Measurements from ENCODE around the gene GKAP1. TPM values are rescaled to one million over a fixed set of nuclear protein-coding genes. Genes with fewer than 3 reads are reported as not detected.

Gene GKAP1
- total RNA-seq, 1 experiment from 2014 or later, result 6.1 TPM

DNA sequence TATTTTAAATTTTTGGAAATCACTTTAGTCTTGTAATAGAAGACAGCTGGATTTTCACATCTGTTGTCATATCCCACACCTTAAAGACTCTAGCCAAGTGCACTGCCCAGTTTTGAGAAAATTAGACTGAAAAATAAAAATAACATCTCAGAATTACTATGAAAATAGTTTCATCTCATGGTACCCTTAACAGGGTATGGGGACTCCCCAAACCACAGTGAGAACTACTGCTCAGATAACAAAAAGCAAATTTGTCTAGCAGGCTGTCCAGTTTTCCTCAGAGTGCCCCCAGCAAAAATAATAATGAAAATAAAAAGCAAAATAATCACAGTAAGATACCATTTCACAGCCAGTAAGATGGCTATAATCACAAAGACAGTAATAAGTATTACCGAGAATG lies 116.3 kb downstream of the GKAP1 start (continued):
- TF ChIP-seq NR1H2 (CRISPR knock-in tag; IDR thresholded peaks at IDR 0.05), result no peak
- no peak for TF ChIP-seq HMGA2 (CRISPR knock-in tag; IDR thresholded peaks at IDR 0.05)
- TF ChIP-seq, protein P1, sequence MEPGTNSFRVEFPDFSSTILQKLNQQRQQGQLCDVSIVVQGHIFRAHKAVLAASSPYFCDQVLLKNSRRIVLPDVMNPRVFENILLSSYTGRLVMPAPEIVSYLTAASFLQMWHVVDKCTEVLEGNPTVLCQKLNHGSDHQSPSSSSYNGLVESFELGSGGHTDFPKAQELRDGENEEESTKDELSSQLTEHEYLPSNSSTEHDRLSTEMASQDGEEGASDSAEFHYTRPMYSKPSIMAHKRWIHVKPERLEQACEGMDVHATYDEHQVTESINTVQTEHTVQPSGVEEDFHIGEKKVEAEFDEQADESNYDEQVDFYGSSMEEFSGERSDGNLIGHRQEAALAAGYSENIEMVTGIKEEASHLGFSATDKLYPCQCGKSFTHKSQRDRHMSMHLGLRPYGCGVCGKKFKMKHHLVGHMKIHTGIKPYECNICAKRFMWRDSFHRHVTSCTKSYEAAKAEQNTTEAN (CRISPR knock-in tag; IDR thresholded peaks at IDR 0.05), result no peak
- TF ChIP-seq, protein P2, sequence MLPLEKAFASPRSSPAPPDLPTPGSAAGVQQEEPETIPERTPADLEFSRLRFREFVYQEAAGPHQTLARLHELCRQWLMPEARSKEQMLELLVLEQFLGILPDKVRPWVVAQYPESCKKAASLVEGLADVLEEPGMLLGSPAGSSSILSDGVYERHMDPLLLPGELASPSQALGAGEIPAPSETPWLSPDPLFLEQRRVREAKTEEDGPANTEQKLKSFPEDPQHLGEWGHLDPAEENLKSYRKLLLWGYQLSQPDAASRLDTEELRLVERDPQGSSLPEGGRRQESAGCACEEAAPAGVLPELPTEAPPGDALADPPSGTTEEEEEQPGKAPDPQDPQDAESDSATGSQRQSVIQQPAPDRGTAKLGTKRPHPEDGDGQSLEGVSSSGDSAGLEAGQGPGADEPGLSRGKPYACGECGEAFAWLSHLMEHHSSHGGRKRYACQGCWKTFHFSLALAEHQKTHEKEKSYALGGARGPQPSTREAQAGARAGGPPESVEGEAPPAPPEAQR (CRISPR knock-in tag; IDR thresholded peaks at IDR 0.05), result no peak
- TF ChIP-seq GABPB1 (CRISPR knock-in tag; IDR thresholded peaks at IDR 0.05), result no peak
- no peak for TF ChIP-seq ZBTB21 (CRISPR knock-in tag; IDR thresholded peaks at IDR 0.05; ENCODE audit: borderline replicate concordance)

DNA sequence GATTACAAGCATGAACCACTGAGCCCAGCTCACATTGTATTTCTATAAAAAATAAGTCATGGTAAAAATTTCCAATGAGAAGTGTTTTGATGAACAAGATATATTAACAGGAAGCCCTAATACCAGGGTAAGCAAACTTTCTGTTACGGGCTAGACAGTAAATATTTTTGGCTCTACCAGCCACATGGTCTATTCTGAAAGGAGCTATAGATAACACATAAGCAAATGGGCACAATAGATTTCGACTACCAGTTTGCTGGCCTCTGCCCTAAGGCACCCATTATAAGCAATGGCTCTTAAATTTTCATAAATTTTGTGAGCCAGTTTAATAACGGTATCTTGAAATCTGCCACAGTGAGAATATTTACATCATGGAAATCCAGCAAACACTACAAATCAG lies 118.0 kb downstream of the GKAP1 start:
- TF ChIP-seq ZBTB21 (CRISPR knock-in tag; IDR thresholded peaks at IDR 0.05; ENCODE audit: borderline replicate concordance) (no peak), SP1 (CRISPR knock-in tag; conservative IDR thresholded peaks at IDR 0.05) (no peak), ZNF121 (CRISPR knock-in tag; IDR thresholded peaks at IDR 0.05) (no peak), TP53 (CRISPR knock-in tag; IDR thresholded peaks at IDR 0.05) (no peak), ZNF263 (CRISPR knock-in tag; IDR thresholded peaks at IDR 0.05; ENCODE audit: low read depth) (no peak)
- TF ChIP-seq, protein P3, sequence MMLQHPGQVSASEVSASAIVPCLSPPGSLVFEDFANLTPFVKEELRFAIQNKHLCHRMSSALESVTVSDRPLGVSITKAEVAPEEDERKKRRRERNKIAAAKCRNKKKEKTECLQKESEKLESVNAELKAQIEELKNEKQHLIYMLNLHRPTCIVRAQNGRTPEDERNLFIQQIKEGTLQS (CRISPR knock-in tag; conservative IDR thresholded peaks at IDR 0.05), result no peak
- Mint-ChIP-seq H3K9me3 (no peaks in the 10 kb centered on the region), H3K27me3 (ENCODE audit: low read depth) (no peaks in the 10 kb centered on the region), H3K36me3 (peaks cover 2% of the 10 kb centered on the region; the same call in 1 of the 2 replicates), H3K4me3 (no peak overlapping the region), H3K27ac (no peak overlapping the region), H3K4me1 (peaks cover 27% of the 10 kb centered on the region)
- ChIA-PET POLR2A (no interaction called here), CTCF (no interaction called here)
- DNase-seq (ENCODE audit: low spot score) (no peak), ATAC-seq (no peak)

DNA sequence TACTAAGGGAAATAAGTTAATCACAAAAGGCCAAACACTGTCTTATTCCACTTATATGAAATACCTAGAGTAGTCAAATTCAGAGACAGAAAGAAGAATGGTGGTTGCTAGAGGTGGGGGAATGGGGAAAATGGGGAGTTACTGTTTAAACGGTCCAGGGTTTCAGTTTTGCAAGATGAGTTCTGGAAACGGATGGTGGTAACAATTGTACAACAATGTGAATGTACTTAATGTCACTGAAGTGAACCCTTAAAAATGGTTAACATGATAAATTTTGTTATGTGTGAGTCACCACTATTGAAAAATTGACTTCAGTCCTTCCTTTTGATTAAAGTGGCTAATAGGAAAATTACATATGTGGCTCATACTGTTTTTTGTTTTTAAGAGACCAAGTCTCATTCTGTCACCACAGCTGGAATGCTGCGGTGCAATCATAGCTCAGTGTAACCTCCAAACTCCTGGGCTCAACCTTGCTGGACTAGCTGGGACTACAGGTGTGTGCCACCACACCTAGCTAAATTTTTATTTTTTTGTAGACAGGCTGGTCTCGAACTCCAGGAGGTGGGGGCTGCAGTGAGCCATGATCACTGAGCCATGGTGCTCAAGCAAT lies 118.5 kb downstream of the GKAP1 start:
- CTCF ChIA-PET, result interaction anchor here (0.9 kb wide), 1 partner anchor 12 kb away, joined by 3 read pairs; no protein-coding TSS in a partner anchor
- Mint-ChIP-seq H3K4me3 (no peak overlapping the region), H3K27me3 (ENCODE audit: low read depth) (no peaks in the 10 kb centered on the region), H3K27ac (no peak overlapping the region), H3K9me3 (no peaks in the 10 kb centered on the region), H3K36me3 (peaks cover 2% of the 10 kb centered on the region; the same call in 1 of the 2 replicates), H3K4me1 (peaks cover 28% of the 10 kb centered on the region)
- DNase-seq (ENCODE audit: low spot score) (no peak), ATAC-seq (no peak)
- POLR2A ChIA-PET, result no interaction called here
- TF ChIP-seq RELA (CRISPR knock-in tag; IDR thresholded peaks at IDR 0.05; ENCODE audit: borderline replicate concordance), result no peak
- TF ChIP-seq, protein P4, sequence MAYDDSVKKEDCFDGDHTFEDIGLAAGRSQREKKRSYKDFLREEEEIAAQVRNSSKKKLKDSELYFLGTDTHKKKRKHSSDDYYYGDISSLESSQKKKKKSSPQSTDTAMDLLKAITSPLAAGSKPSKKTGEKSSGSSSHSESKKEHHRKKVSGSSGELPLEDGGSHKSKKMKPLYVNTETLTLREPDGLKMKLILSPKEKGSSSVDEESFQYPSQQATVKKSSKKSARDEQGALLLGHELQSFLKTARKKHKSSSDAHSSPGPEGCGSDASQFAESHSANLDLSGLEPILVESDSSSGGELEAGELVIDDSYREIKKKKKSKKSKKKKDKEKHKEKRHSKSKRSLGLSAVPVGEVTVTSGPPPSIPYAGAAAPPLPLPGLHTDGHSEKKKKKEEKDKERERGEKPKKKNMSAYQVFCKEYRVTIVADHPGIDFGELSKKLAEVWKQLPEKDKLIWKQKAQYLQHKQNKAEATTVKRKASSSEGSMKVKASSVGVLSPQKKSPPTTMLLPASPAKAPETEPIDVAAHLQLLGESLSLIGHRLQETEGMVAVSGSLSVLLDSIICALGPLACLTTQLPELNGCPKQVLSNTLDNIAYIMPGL (CRISPR knock-in tag; IDR thresholded peaks at IDR 0.05), result no peak
- TF ChIP-seq, protein P5, sequence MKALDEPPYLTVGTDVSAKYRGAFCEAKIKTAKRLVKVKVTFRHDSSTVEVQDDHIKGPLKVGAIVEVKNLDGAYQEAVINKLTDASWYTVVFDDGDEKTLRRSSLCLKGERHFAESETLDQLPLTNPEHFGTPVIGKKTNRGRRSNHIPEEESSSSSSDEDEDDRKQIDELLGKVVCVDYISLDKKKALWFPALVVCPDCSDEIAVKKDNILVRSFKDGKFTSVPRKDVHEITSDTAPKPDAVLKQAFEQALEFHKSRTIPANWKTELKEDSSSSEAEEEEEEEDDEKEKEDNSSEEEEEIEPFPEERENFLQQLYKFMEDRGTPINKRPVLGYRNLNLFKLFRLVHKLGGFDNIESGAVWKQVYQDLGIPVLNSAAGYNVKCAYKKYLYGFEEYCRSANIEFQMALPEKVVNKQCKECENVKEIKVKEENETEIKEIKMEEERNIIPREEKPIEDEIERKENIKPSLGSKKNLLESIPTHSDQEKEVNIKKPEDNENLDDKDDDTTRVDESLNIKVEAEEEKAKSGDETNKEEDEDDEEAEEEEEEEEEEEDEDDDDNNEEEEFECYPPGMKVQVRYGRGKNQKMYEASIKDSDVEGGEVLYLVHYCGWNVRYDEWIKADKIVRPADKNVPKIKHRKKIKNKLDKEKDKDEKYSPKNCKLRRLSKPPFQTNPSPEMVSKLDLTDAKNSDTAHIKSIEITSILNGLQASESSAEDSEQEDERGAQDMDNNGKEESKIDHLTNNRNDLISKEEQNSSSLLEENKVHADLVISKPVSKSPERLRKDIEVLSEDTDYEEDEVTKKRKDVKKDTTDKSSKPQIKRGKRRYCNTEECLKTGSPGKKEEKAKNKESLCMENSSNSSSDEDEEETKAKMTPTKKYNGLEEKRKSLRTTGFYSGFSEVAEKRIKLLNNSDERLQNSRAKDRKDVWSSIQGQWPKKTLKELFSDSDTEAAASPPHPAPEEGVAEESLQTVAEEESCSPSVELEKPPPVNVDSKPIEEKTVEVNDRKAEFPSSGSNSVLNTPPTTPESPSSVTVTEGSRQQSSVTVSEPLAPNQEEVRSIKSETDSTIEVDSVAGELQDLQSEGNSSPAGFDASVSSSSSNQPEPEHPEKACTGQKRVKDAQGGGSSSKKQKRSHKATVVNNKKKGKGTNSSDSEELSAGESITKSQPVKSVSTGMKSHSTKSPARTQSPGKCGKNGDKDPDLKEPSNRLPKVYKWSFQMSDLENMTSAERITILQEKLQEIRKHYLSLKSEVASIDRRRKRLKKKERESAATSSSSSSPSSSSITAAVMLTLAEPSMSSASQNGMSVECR (CRISPR knock-in tag; IDR thresholded peaks at IDR 0.05; ENCODE audit: borderline replicate concordance), result no peak
- TF ChIP-seq, protein P6, sequence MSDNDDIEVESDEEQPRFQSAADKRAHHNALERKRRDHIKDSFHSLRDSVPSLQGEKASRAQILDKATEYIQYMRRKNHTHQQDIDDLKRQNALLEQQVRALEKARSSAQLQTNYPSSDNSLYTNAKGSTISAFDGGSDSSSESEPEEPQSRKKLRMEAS (CRISPR knock-in tag; IDR thresholded peaks at IDR 0.05), result no peak
- TF ChIP-seq, protein P7, sequence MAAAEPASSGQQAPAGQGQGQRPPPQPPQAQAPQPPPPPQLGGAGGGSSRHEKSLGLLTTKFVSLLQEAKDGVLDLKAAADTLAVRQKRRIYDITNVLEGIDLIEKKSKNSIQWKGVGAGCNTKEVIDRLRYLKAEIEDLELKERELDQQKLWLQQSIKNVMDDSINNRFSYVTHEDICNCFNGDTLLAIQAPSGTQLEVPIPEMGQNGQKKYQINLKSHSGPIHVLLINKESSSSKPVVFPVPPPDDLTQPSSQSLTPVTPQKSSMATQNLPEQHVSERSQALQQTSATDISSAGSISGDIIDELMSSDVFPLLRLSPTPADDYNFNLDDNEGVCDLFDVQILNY (CRISPR knock-in tag; IDR thresholded peaks at IDR 0.05), result no peak
- TF ChIP-seq, protein P8, sequence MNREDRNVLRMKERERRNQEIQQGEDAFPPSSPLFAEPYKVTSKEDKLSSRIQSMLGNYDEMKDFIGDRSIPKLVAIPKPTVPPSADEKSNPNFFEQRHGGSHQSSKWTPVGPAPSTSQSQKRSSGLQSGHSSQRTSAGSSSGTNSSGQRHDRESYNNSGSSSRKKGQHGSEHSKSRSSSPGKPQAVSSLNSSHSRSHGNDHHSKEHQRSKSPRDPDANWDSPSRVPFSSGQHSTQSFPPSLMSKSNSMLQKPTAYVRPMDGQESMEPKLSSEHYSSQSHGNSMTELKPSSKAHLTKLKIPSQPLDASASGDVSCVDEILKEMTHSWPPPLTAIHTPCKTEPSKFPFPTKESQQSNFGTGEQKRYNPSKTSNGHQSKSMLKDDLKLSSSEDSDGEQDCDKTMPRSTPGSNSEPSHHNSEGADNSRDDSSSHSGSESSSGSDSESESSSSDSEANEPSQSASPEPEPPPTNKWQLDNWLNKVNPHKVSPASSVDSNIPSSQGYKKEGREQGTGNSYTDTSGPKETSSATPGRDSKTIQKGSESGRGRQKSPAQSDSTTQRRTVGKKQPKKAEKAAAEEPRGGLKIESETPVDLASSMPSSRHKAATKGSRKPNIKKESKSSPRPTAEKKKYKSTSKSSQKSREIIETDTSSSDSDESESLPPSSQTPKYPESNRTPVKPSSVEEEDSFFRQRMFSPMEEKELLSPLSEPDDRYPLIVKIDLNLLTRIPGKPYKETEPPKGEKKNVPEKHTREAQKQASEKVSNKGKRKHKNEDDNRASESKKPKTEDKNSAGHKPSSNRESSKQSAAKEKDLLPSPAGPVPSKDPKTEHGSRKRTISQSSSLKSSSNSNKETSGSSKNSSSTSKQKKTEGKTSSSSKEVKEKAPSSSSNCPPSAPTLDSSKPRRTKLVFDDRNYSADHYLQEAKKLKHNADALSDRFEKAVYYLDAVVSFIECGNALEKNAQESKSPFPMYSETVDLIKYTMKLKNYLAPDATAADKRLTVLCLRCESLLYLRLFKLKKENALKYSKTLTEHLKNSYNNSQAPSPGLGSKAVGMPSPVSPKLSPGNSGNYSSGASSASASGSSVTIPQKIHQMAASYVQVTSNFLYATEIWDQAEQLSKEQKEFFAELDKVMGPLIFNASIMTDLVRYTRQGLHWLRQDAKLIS (CRISPR knock-in tag; IDR thresholded peaks at IDR 0.05; ENCODE audit: borderline replicate concordance), result no peak
- TF ChIP-seq ETV6 (CRISPR knock-in tag; IDR thresholded peaks at IDR 0.05), result no peak
- TF ChIP-seq OVOL2 (CRISPR knock-in tag; IDR thresholded peaks at IDR 0.05; ENCODE audit: borderline replicate concordance), result no peak

All from WTC11 (cell line).